Stimulated activated CD8-positive, alpha-beta memory T cell treated with anti-CD3 and anti-CD28 coated beads, Interleukin-4, amount 100 ng/mL, for 24 hours (primary cell): Measurements from ENCODE around the gene NAV3.
"Not testable (repeated sequence)": the region's sequence is repeated elsewhere in the genome, so short reads cannot be mapped to it uniquely, and the experiment has no call there.

ENCODE experiments used
- DNase-seq: peaks from one replicate; pipeline ENCODE4 v3.0.0-alpha.2; 2020; ENCODE audit warnings: low read depth

Gene NAV3

GRCh38 chr12:78257662-78258061, 427.0 kb downstream of the NAV3 start:
- DNase-seq: not testable (repeated sequence)

GRCh38 chr12:78260976-78261375, 430.3 kb downstream of the NAV3 start:
- no peak for DNase-seq

GRCh38 chr12:78261901-78262300, 431.2 kb downstream of the NAV3 start:
- DNase-seq: no peak
